ENCODE results near the gene CREB5.

CREB5 gene

DNA sequence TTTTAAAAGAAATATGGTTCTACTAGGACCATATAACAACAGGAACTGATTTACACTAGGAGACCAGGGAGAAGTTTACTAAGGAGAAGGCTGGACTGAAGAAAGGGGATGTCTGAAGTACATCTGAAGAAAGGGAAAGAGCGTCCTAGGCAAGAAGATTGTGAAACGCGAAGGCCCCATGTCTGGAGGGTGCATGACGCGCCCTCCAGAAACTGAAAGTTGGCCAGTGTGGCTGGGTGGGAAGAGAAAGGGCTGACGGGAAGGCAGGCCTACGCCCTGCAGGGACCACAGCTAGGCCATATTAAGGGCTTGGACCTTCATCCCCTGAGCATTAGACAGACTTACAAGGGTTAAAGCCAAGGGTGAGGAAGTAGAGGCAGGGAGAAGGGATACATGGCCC is 387.8 kb downstream of the CREB5 start:
- Histone ChIP-seq H3K79me2 (ENCODE audit: insufficient read depth, low read length) (no peaks in the 10 kb centered on the region), H3K4me1 (ENCODE audit: insufficient read depth, low read length) (no peaks in the 10 kb centered on the region), H4K20me1 (ENCODE audit: insufficient read depth, low read length) (no peaks in the 10 kb centered on the region), H3K9me3 (ENCODE audit: insufficient read depth, low read length, severe bottlenecking) (no peaks in the 10 kb centered on the region), H3K36me3 (ENCODE audit: insufficient read depth, low read length) (no peaks in the 10 kb centered on the region), H3K4me2 (ENCODE audit: insufficient read depth, low read length) (no peak overlapping the region), H2AFZ (ENCODE audit: low read depth, low read length) (no peak overlapping the region), H3K9ac (ENCODE audit: low read depth, low read length) (no peak overlapping the region), H3K27ac (ENCODE audit: low read length) (no peak overlapping the region), H3K4me3 (ENCODE audit: low read depth in 1 of 2, low read length in 2 of 2) (no peak overlapping the region), H3K27me3 (ENCODE audit: insufficient read depth, low read length, poor library complexity) (peaks cover 11% of the 10 kb centered on the region)
- ATAC-seq (ENCODE audit: insufficient read depth, low read depth) (no peak), DNase-seq (no peak)
- TF ChIP-seq, protein P1, sequence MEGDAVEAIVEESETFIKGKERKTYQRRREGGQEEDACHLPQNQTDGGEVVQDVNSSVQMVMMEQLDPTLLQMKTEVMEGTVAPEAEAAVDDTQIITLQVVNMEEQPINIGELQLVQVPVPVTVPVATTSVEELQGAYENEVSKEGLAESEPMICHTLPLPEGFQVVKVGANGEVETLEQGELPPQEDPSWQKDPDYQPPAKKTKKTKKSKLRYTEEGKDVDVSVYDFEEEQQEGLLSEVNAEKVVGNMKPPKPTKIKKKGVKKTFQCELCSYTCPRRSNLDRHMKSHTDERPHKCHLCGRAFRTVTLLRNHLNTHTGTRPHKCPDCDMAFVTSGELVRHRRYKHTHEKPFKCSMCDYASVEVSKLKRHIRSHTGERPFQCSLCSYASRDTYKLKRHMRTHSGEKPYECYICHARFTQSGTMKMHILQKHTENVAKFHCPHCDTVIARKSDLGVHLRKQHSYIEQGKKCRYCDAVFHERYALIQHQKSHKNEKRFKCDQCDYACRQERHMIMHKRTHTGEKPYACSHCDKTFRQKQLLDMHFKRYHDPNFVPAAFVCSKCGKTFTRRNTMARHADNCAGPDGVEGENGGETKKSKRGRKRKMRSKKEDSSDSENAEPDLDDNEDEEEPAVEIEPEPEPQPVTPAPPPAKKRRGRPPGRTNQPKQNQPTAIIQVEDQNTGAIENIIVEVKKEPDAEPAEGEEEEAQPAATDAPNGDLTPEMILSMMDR (IDR thresholded peaks at IDR 0.05; ENCODE audit: borderline replicate concordance, extremely low read depth, low read length, poor library complexity, severe bottlenecking) = no peak
- no peak for TF ChIP-seq EZH2 (IDR thresholded peaks at IDR 0.05; ENCODE audit: borderline replicate concordance, low read depth, low read length, severe bottlenecking)

DNA sequence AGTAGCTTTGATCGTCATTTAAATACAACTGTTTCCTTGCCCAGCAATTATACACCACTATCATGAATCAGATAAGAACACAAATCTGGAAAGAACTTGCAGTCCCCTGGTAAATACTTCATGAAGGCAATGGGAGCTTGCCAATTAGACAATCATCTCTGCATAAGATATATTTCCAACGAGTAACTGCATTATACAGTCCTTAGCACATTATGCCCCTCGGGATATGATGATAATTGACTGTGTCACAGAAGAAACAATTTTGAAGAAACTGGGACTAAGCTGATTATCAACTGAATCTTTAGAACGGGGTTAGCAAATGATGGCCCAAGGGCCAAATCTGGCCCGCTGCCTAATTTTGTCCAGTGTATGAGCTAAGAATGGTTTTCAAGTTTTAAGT is 390.1 kb downstream of the CREB5 start:
- ATAC-seq (ENCODE audit: insufficient read depth, low read depth) (no peak), DNase-seq (no peak)
- Histone ChIP-seq H3K36me3 (ENCODE audit: insufficient read depth, low read length) (no peaks in the 10 kb centered on the region), H3K4me2 (ENCODE audit: insufficient read depth, low read length) (no peak overlapping the region), H3K27ac (ENCODE audit: low read length) (no peak overlapping the region), H3K9me3 (ENCODE audit: insufficient read depth, low read length, severe bottlenecking) (no peaks in the 10 kb centered on the region), H3K4me1 (ENCODE audit: insufficient read depth, low read length) (no peaks in the 10 kb centered on the region), H3K79me2 (ENCODE audit: insufficient read depth, low read length) (no peaks in the 10 kb centered on the region), H4K20me1 (ENCODE audit: insufficient read depth, low read length) (no peaks in the 10 kb centered on the region), H3K9ac (ENCODE audit: low read depth, low read length) (no peak overlapping the region), H3K27me3 (ENCODE audit: insufficient read depth, low read length, poor library complexity) (peaks cover 11% of the 10 kb centered on the region), H2AFZ (ENCODE audit: low read depth, low read length) (no peak overlapping the region), H3K4me3 (ENCODE audit: low read depth in 1 of 2, low read length in 2 of 2) (no peak overlapping the region)
- TF ChIP-seq EZH2 (IDR thresholded peaks at IDR 0.05; ENCODE audit: borderline replicate concordance, low read depth, low read length, severe bottlenecking) = no peak
- TF ChIP-seq, protein P1 (IDR thresholded peaks at IDR 0.05; ENCODE audit: borderline replicate concordance, extremely low read depth, low read length, poor library complexity, severe bottlenecking) = no peak

DNA sequence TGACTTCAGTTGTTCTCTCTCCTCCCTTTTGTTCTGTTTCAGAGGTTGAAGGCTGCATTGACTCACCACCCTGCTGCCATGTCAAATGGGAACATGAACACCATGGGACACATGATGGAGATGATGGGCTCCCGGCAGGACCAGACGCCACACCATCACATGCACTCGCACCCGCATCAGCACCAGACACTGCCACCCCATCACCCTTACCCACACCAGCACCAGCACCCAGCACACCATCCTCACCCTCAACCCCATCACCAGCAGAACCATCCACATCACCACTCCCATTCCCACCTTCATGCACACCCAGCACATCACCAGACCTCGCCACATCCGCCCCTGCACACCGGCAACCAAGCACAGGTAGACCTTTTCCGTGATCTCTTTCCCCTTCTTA is 391.8 kb downstream of the CREB5 start:
- no peaks in the 10 kb centered on the region for H3K36me3 ChIP-seq (ENCODE audit: insufficient read depth, low read length)
- no peak overlapping the region for H3K4me2 ChIP-seq (ENCODE audit: insufficient read depth, low read length)
- H4K20me1 ChIP-seq (ENCODE audit: insufficient read depth, low read length) = no peaks in the 10 kb centered on the region
- ATAC-seq (ENCODE audit: insufficient read depth, low read depth) = no peak
- no peak overlapping the region for H3K4me3 ChIP-seq (ENCODE audit: low read depth in 1 of 2, low read length in 2 of 2)
- no peak overlapping the region for H3K9ac ChIP-seq (ENCODE audit: low read depth, low read length)
- no peak overlapping the region for H2AFZ ChIP-seq (ENCODE audit: low read depth, low read length)
- H3K27me3 ChIP-seq (ENCODE audit: insufficient read depth, low read length, poor library complexity) = peaks cover 9% of the 10 kb centered on the region
- H3K79me2 ChIP-seq (ENCODE audit: insufficient read depth, low read length) = no peaks in the 10 kb centered on the region
- no peak for DNase-seq
- TF ChIP-seq EZH2 (IDR thresholded peaks at IDR 0.05; ENCODE audit: borderline replicate concordance, low read depth, low read length, severe bottlenecking) = no peak
- TF ChIP-seq, protein P1 (IDR thresholded peaks at IDR 0.05; ENCODE audit: borderline replicate concordance, extremely low read depth, low read length, poor library complexity, severe bottlenecking) = no peak
- no peaks in the 10 kb centered on the region for H3K4me1 ChIP-seq (ENCODE audit: insufficient read depth, low read length)
- no peaks in the 10 kb centered on the region for H3K9me3 ChIP-seq (ENCODE audit: insufficient read depth, low read length, severe bottlenecking)
- no peak overlapping the region for H3K27ac ChIP-seq (ENCODE audit: low read length)

DNA sequence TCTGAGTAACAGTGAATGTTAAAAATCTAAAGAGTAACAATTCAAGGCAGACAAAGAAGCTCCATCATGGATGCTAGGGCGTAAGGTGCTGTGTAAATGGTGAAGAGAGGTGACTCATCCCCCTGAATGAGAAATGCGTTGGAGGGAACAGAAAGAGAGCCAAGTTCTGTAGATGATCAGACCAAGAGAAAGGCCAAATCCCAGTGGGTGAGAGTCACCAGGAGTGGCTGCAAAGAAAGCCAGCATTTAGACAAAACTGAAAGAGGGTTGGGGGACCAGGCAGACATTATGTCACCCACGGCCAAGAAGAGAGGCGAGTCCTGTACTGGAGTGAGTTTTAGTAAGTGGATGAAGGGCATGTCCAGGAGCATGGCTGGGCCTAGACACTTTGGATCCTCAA is 392.7 kb downstream of the CREB5 start:
- no peak for TF ChIP-seq EZH2 (IDR thresholded peaks at IDR 0.05; ENCODE audit: borderline replicate concordance, low read depth, low read length, severe bottlenecking)
- TF ChIP-seq, protein P1 (IDR thresholded peaks at IDR 0.05; ENCODE audit: borderline replicate concordance, extremely low read depth, low read length, poor library complexity, severe bottlenecking) = no peak
- no peaks in the 10 kb centered on the region for H3K9me3 ChIP-seq (ENCODE audit: insufficient read depth, low read length, severe bottlenecking)
- H3K4me3 ChIP-seq (ENCODE audit: low read depth in 1 of 2, low read length in 2 of 2) = no peak overlapping the region
- ATAC-seq (ENCODE audit: insufficient read depth, low read depth) = no peak
- no peak overlapping the region for H3K9ac ChIP-seq (ENCODE audit: low read depth, low read length)
- H3K4me2 ChIP-seq (ENCODE audit: insufficient read depth, low read length) = no peak overlapping the region
- H3K27me3 ChIP-seq (ENCODE audit: insufficient read depth, low read length, poor library complexity) = peaks cover 3% of the 10 kb centered on the region
- H3K79me2 ChIP-seq (ENCODE audit: insufficient read depth, low read length) = no peaks in the 10 kb centered on the region
- no peak overlapping the region for H2AFZ ChIP-seq (ENCODE audit: low read depth, low read length)
- DNase-seq = no peak
- no peaks in the 10 kb centered on the region for H3K36me3 ChIP-seq (ENCODE audit: insufficient read depth, low read length)
- no peaks in the 10 kb centered on the region for H4K20me1 ChIP-seq (ENCODE audit: insufficient read depth, low read length)
- H3K27ac ChIP-seq (ENCODE audit: low read length) = no peak overlapping the region
- H3K4me1 ChIP-seq (ENCODE audit: insufficient read depth, low read length) = no peaks in the 10 kb centered on the region

Data from DND-41 (cell line).